HepG2 (cell line): ENCODE results near the gene DLX1. TPM values are rescaled to one million over a fixed set of nuclear protein-coding genes. Genes with fewer than 3 reads are reported as not detected.
A peak's percentile ranks its signal among the peaks of the same experiment; 100 is the strongest.

ENCODE experiments used
- ATAC-seq: fragments of 200-7000 bp; cut with Tn5 transposase; 3 replicates; pipeline ENCODE4 v1.9.1; 2020; ENCODE audit warnings: mild to moderate bottlenecking, moderate library complexity
- BruUV-seq: library from RNA; stranded (reverse); fragments of 400-500 nt; replicated peaks from 2 replicates; lab custom pipeline; 2021; lab: Mats Ljungman, UMichigan
- CTCF ChIA-PET: fragments of 300-600 bp; formaldehyde crosslinking; extraction: SDS; loops from one replicate; lab custom pipeline; 2021; ENCODE audit warnings: low total read pairs, inconsistent platforms, low intra/inter-chr PET ratio; lab: Yijun Ruan, JAX
- POLR2A ChIA-PET: fragments of 350-600 bp; sonication (Branson Sonifier 250); formaldehyde crosslinking; loops from one replicate; lab custom pipeline; 2020; ENCODE audit warnings: antibody characterized with exemption, inconsistent platforms; lab: Yijun Ruan, JAX
- DNase-seq: peaks from one replicate; pipeline ENCODE4 v3.0.0-alpha.2; 2015; ENCODE audit warnings: low spot score
- FAIRE-seq: peaks from 3 replicates; lab custom pipeline; 2011; peaks lifted over from hg19 to GRCh38; lab: Jason Lieb, UNC
- H2AFZ ChIP-seq: one replicate; pipeline ENCODE4 v1.6.1; 2011; ENCODE audit warnings: low read length, inconsistent platforms
- H3K27ac ChIP-seq: fragments of 300-600 bp; 3 replicates; pipeline ENCODE4 v1.8.0; 2011; ENCODE audit warnings: mixed run types, mild to moderate bottlenecking, mixed read lengths, low read length, inconsistent platforms; ENCODE audit not compliant: insufficient read depth; ENCODE audit errors: extremely low read length
- H3K27me3 ChIP-seq, 2 experiments: fragments of 200-600 bp in 1 of 2; 2 replicates in 1 of 2; 3 replicates in 1 of 2; pipeline versions ENCODE4 v1.6.0 to v1.8.0; 2011; ENCODE audit warnings: low read length in 2 of 2, mild to moderate bottlenecking in 2 of 2, moderate library complexity in 2 of 2, inconsistent platforms in 1 of 2; ENCODE audit not compliant: insufficient read depth in 2 of 2, control insufficient read depth in 1 of 2
- H3K36me3 ChIP-seq, 2 experiments: fragments of 200-600 bp in 1 of 2; replicated peaks in 1 of 2; 2 replicates in 1 of 2; 3 replicates in 1 of 2; pipeline versions ENCODE4 v1.5.1 to v1.8.0; 2011; ENCODE audit warnings: low read length in 2 of 2, inconsistent platforms in 1 of 2; ENCODE audit not compliant: insufficient read depth in 2 of 2, control insufficient read depth in 1 of 2
- H3K4me1 ChIP-seq: 2 replicates; pipeline ENCODE4 v1.5.1; 2012; ENCODE audit warnings: low read length, inconsistent platforms; ENCODE audit not compliant: insufficient read depth
- H3K4me2 ChIP-seq: 2 replicates; pipeline ENCODE4 v1.6.0; 2011; ENCODE audit warnings: low read depth, low read length, inconsistent platforms
- H3K4me3 ChIP-seq, 3 experiments: fragments of 200-600 bp in 1 of 3; sonication (generic), shearing (Covaris generic) in 1 of 3; replicated peaks in 1 of 3; 2 replicates each; pipeline ENCODE4 v1.5.1; 2011 to 2016; ENCODE audit warnings: low read length in 3 of 3, inconsistent platforms in 2 of 3, low read depth in 2 of 3, mild to moderate bottlenecking in 2 of 3, control low read depth in 1 of 3, mixed read lengths in 1 of 3; ENCODE audit not compliant: insufficient read depth in 1 of 3
- H3K79me2 ChIP-seq: one replicate; pipeline ENCODE4 v1.6.1; 2011; ENCODE audit warnings: low read length, inconsistent platforms; ENCODE audit not compliant: insufficient read depth
- H3K9ac ChIP-seq: 2 replicates; pipeline ENCODE4 v1.6.0; 2011; ENCODE audit warnings: mild to moderate bottlenecking, low read depth, low read length, inconsistent platforms; ENCODE audit not compliant: insufficient read depth
- H3K9me3 ChIP-seq: 2 replicates; pipeline ENCODE4 v1.5.1; 2012; ENCODE audit warnings: mild to moderate bottlenecking, low read length
- H4K20me1 ChIP-seq: 2 replicates; pipeline ENCODE4 v1.6.0; 2011; ENCODE audit warnings: inconsistent platforms, mild to moderate bottlenecking, low read length, moderate library complexity; ENCODE audit not compliant: insufficient read depth
- BRCA1 ChIP-seq: sonication (generic); formaldehyde crosslinking; IDR thresholded peaks from 2 replicates; pipeline ENCODE4 v1.4.0; 2020; ENCODE audit warnings: missing genetic modification reagents
- CREM ChIP-seq, 2 experiments: sonication (generic) in 1 of 2; formaldehyde crosslinking in 1 of 2; IDR thresholded peaks; 2 replicates each; pipeline versions ENCODE4 v1.4.0 to v1.6.1; 2016 to 2020; ENCODE audit warnings: antibody characterized with exemption in 1 of 2, mild to moderate bottlenecking in 1 of 2, missing genetic modification reagents in 1 of 2
- NFAT5 ChIP-seq: sonication (generic); formaldehyde crosslinking; IDR thresholded peaks from 2 replicates; pipeline ENCODE4 v1.4.0; 2020; ENCODE audit warnings: missing genetic modification reagents
- PCBP1 ChIP-seq: fragments of 200-400 bp; formaldehyde crosslinking; IDR thresholded peaks from 2 replicates; pipeline ENCODE4 v1.6.1; 2017; ENCODE audit warnings: mild to moderate bottlenecking, low read depth, low read length, borderline replicate concordance
- SPEN ChIP-seq: sonication (generic); formaldehyde crosslinking; IDR thresholded peaks from 2 replicates; pipeline ENCODE4 v1.5.1; 2020; ENCODE audit warnings: low read depth, mild to moderate bottlenecking, missing genetic modification reagents
- TSC22D2 ChIP-seq: sonication (generic); formaldehyde crosslinking; IDR thresholded peaks from 2 replicates; pipeline ENCODE4 v1.5.1; 2020; ENCODE audit warnings: missing genetic modification reagents, mild to moderate bottlenecking, borderline replicate concordance
- ZFP41 ChIP-seq: sonication (generic); formaldehyde crosslinking; IDR thresholded peaks from 2 replicates; pipeline ENCODE4 v1.4.0; 2020; ENCODE audit warnings: mild to moderate bottlenecking, missing genetic modification reagents, borderline replicate concordance
- ZNF761 ChIP-seq: sonication (generic); formaldehyde crosslinking; conservative IDR thresholded peaks from 2 replicates; pipeline ENCODE4 v1.4.0; 2020; ENCODE audit warnings: mild to moderate bottlenecking, missing genetic modification reagents
- ZZZ3 ChIP-seq: sonication (generic); formaldehyde crosslinking; IDR thresholded peaks from 2 replicates; pipeline ENCODE4 v1.4.0; 2020; ENCODE audit warnings: missing genetic modification reagents, mild to moderate bottlenecking, borderline replicate concordance
- WGBS: methylation state at CpG from one replicate; pipeline ENCODE4 v1.1.6; 2017; ENCODE audit warnings: low lambda C conversion rate; 5-methylcytosine and 5-hydroxymethylcytosine counted together
- in situ Hi-C: cut with HindIII; loops from 2 replicates; pipeline ENCODE4 v1.10.0; 2017; ENCODE audit warnings: low pct_unique_long_range_greater_than_20kb; ENCODE audit not compliant: extremely low pct_ligation_motif_present
- intact Hi-C: fragments of 100-400 bp; cut with micrococcal nuclease; formaldehyde crosslinking; loops from one replicate; pipeline ENCODE4 v1.10.0; 2022; ENCODE audit not compliant: unreplicated experiment
- polyA plus RNA-seq, 8 experiments: library from polyadenylated mRNA; depleted of rRNA in 3 of 8; stranded (reverse) in 7 of 8; unstranded in 1 of 8; fragments of >200 nt; fragmentation: Illumina TruSeq in 4 of 8; extraction: Trizol in 4 of 8; gene quantifications; 2 replicates each; pipeline versions ENCODE4 v1.2.1 to v1.2.3, GENCODE V29; 2011 to 2016; ENCODE audit warnings: low read depth in 4 of 8, missing spikeins in 1 of 8, mixed read lengths in 1 of 8; ENCODE audit not compliant: insufficient read depth in 1 of 8
- total RNA-seq, 5 experiments: library from RNA; depleted of rRNA; stranded (reverse); fragments of >200 nt; fragmentation: Illumina TruSeq; extraction: Trizol; gene quantifications; 2 replicates each; pipeline ENCODE4 v1.2.3, GENCODE V29; 2016; ENCODE audit warnings: low read depth in 1 of 5

DLX1 gene
- total and polyA plus RNA-seq, 2 of the 13 experiments (the other 11 are each of a cell fraction or from before 2014, with no cell fraction given) = 0.18 to 0.86 TPM

- 0 out of 2 replicates have a peak, but pooled peaks have one; percentile 42 for TF ChIP-seq PCBP1
- no peak for TF ChIP-seq ZNF761 (CRISPR knock-in tag)
Observed at GRCh38 chr2:172085460-172086159, at the start of gene DLX1 (continued).

DNA sequence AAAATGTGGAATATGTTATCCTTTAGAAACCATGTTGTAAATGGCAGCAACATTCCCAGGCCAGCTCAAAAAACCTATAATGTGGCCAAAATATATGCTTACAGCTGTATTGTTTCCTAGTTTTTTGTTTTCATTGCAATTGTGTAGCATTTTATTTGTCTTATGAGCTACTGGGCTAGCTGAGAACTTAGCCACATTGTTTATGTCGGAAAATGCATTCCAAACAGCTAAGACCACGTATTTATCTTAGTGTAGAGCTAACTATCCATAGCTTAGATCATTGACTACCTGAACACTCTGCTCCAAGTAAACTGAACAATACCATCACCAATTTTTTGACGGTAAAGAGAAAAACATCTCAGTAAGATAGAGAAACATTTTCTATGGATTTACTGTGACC, 47.2 kb upstream of the DLX1 start:
- Histone ChIP-seq H4K20me1 (no peaks in the 10 kb centered on the region), H3K9me3 (no peaks in the 10 kb centered on the region), H3K4me2 (no peak overlapping the region), H3K27me3 (no peaks in the 10 kb centered on the region), H3K79me2 (no peaks in the 10 kb centered on the region), H3K4me3 (no peak overlapping the region), H3K36me3 (no peaks in the 10 kb centered on the region), H3K9ac (no peak overlapping the region), H3K4me1 (no peaks in the 10 kb centered on the region), H2AFZ (no peak overlapping the region), H3K27ac (no peak overlapping the region)
- TF ChIP-seq ZZZ3 (CRISPR knock-in tag) = no peak
- no peak for TF ChIP-seq ZFP41 (CRISPR knock-in tag)
- TF ChIP-seq SPEN (CRISPR knock-in tag) = no peak
- no peak for TF ChIP-seq NFAT5 (CRISPR knock-in tag)
- no peak for TF ChIP-seq BRCA1 (CRISPR knock-in tag)
- TF ChIP-seq TSC22D2 (CRISPR knock-in tag) = no peak
- TF ChIP-seq CREM (IDR thresholded peaks at IDR 0.05) = no peak
- no peak for TF ChIP-seq CREM (CRISPR knock-in tag; IDR thresholded peaks at IDR 0.05)
- no peak for DNase-seq
- no peak for FAIRE-seq
- intact Hi-C loops (no loop called here), in situ Hi-C loops (no loop called here)
- ChIA-PET POLR2A (no interaction called here), CTCF (no interaction called here)
- no TSS peak for BruUV-seq
- no peak for ATAC-seq
- 95% methylated on average over 3 of the region's 3 CpGs for WGBS
